Measurements from ENCODE around the gene NDE1.

GRCh38 chr16:15689290-15689689, 39.2 kb downstream of the NDE1 start:
- no peak for TF ChIP-seq CREB1 (IDR thresholded peaks at IDR 0.05; ENCODE audit: low read depth)
- no peak for TF ChIP-seq EP300 (IDR thresholded peaks at IDR 0.05; ENCODE audit: borderline replicate concordance)
